Measurements from ENCODE around the gene RAF1.

- TF ChIP-seq CTCF (IDR thresholded peaks at IDR 0.05) (no peak), POLR2A (IDR thresholded peaks at IDR 0.05) (no peak)
These were observed 449 bp downstream of the RAF1 start for GRCh38 chr3:12663401-12663935.
